Small intestine (tissue), 7 donors: ENCODE measurements around the gene CDH9. TPM values are rescaled to one million over a fixed set of nuclear protein-coding genes. Genes with fewer than 3 reads are reported as not detected.
"Not testable (repeated sequence)": the region's sequence is repeated elsewhere in the genome, so short reads cannot be mapped to it uniquely, and the experiment has no call there.

Experiments
- DNase-seq, 2 donors: peaks; one replicate each; pipeline versions ENCODE4 v3.0.0 to v3.0.0-alpha.2; 2013
- FAIRE-seq: peaks from 2 replicates; lab custom pipeline; 2012; peaks lifted over from hg19 to GRCh38; lab: Jason Lieb, UNC
- H3K27ac ChIP-seq, 3 donors: one replicate each; pipeline ENCODE4 v1.5.1; 2013; ENCODE audit warnings: low read length in 2 of 3, mild to moderate bottlenecking in 2 of 3, control low read depth in 1 of 3, inconsistent platforms in 1 of 3, low read depth in 1 of 3, moderate library complexity in 1 of 3
- H3K27me3 ChIP-seq, 3 donors: one replicate each; pipeline ENCODE4 v1.6.1; 2013; ENCODE audit warnings: low read length in 3 of 3, inconsistent platforms in 1 of 3; ENCODE audit not compliant: control insufficient read depth in 3 of 3, insufficient read depth in 3 of 3
- H3K36me3 ChIP-seq, 3 donors: one replicate each; pipeline ENCODE4 v1.6.1; 2013; ENCODE audit warnings: low read length in 3 of 3, inconsistent platforms in 1 of 3, low read depth in 1 of 3, mild to moderate bottlenecking in 1 of 3, moderate library complexity in 1 of 3; ENCODE audit not compliant: control insufficient read depth in 3 of 3, insufficient read depth in 2 of 3
- H3K4me1 ChIP-seq, 3 donors: one replicate each; pipeline ENCODE4 v1.6.1; 2013; ENCODE audit warnings: low read length in 2 of 3, inconsistent platforms in 1 of 3, low read depth in 1 of 3, mild to moderate bottlenecking in 1 of 3, moderate library complexity in 1 of 3; ENCODE audit not compliant: control insufficient read depth in 3 of 3, insufficient read depth in 2 of 3
- H3K4me3 ChIP-seq, 3 donors: one replicate each; pipeline ENCODE4 v1.5.1; 2013; ENCODE audit warnings: low read length in 3 of 3, control low read depth in 1 of 3, inconsistent platforms in 1 of 3, low read depth in 1 of 3, mild to moderate bottlenecking in 1 of 3, moderate library complexity in 1 of 3
- H3K9me3 ChIP-seq, 2 donors: one replicate each; pipeline ENCODE4 v1.6.1; 2013; ENCODE audit warnings: low read depth in 1 of 2, low read length in 1 of 2; ENCODE audit not compliant: control insufficient read depth in 2 of 2, insufficient read depth in 1 of 2
- WGBS, 3 donors: extraction: QIAGEN DNeasy Blood & Tissue Kit; methylation state at CpG; one replicate each; pipeline ENCODE4 v1.1.7; 2013; 5-methylcytosine and 5-hydroxymethylcytosine counted together
- polyA plus RNA-seq, 4 donors: library from polyadenylated mRNA; stranded (reverse) in 3 of 4; unstranded in 1 of 4; fragments of 200-250 nt in 3 of 4; fragments of 120-200 nt in 1 of 4; gene quantifications; one replicate each; pipeline versions ENCODE4 v1.2.1 to v1.2.3, GENCODE V29; 2013
- donor health status: healthy with polysubstance abuse.
- donor health status: control.
- donor health status: control.
- donor health status: Bipolar disorder and iron deficiency.
- donor health status: healthy.

CDH9 gene
- polyA plus RNA-seq, 4 donors = 0.39 to 3.5 TPM; not detected in 2

DNA sequence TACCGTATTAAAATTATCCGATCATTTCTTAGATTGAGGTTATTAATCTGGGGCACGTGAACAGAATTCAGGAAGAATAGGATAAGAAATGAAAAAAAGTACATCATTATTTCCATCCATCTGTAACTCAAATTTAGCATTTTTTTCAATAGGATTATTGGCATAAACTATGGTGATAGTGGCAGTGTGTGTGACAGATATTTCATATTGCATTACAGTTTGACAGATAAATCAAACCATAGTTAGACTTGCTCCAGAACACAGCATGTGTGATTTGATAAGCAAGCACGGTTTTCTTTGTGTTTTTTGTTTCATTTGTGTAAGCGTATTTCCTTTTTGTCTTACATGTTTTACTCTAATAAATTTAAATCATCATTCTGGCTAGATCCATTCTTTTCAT, 155.0 kb downstream of the CDH9 start:
- H3K9me3 ChIP-seq = no peaks in the 10 kb centered on the region
- no peaks in the 10 kb centered on the region for H3K36me3 ChIP-seq
- FAIRE-seq = no peak
- no peak overlapping the region for H3K4me3 ChIP-seq
- H3K4me1 ChIP-seq = no peaks in the 10 kb centered on the region
- WGBS, 3 donors = 84 to 86% (median 85%) methylated on average over 5 of the region's 5 CpGs
- H3K27ac ChIP-seq = no peak overlapping the region
- no peak for DNase-seq
- no peaks in the 10 kb centered on the region for H3K27me3 ChIP-seq

DNA sequence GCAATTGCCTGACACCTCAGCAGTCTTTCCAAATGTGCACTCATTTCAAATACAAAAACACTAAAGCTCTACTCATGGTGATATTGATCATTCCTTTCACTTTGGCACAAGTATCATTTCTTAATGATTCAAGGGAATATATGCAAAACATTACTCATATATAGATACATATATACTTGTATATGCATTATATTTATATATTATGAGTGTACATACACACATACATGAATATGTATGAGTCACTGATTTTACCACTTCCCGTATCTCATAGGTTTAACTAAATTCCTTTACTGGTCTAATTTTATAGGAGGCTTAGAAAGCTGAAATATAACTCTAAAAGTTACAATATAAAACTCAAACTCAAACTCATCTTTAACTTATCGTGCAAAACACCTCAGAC, 156.5 kb downstream of the CDH9 start:
- no peaks in the 10 kb centered on the region for H3K27me3 ChIP-seq
- no peak overlapping the region for H3K27ac ChIP-seq
- H3K9me3 ChIP-seq = no peaks in the 10 kb centered on the region
- DNase-seq (no peak), FAIRE-seq (no peak)
- WGBS, 3 donors = 44 to 46% (median 44%) methylated on average over 2 of the region's 2 CpGs
- no peaks in the 10 kb centered on the region for H3K36me3 ChIP-seq
- no peaks in the 10 kb centered on the region for H3K4me1 ChIP-seq
- no peak overlapping the region for H3K4me3 ChIP-seq

- Histone ChIP-seq H3K9me3 (peaks cover 0 to 2% of the 10 kb centered on the region in 2 donors), H3K27ac (no peak overlapping the region), H3K27me3 (no peaks in the 10 kb centered on the region), H3K4me1 (no peaks in the 10 kb centered on the region), H3K36me3 (no peaks in the 10 kb centered on the region), H3K4me3 (no peak overlapping the region)
- WGBS, 3 donors = 78 to 81% (median 81%) methylated on average over 4 of the region's 4 CpGs
- FAIRE-seq = no peak
- DNase-seq = no peak
These were observed 161.2 kb downstream of the CDH9 start for GRCh38 chr5:26877154-26877553.

DNA sequence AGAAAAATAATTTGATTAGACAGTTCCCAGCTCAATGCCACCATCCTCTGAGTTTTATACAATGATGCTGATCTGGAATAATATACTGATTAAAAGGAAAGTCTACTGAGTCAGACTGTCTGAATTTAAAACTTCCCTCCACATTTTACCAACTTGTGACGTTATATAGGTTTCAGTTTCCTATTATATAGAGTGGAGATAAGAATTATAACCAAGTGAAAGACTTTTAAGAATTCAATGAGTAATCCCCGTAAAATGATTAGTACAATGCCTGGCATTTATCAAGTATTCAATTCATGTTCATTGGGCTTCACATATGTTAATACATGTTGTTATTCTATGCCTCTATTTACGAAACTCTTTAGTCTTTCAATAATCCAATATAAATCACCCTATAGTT, 166.0 kb downstream of the CDH9 start:
- H3K36me3 ChIP-seq = no peaks in the 10 kb centered on the region

GRCh38 chr5:26869781-26870180, 168.6 kb downstream of the CDH9 start:
- Histone ChIP-seq H3K27ac (no peak overlapping the region), H3K4me3 (no peak overlapping the region), H3K27me3 (no peaks in the 10 kb centered on the region), H3K9me3 (peaks cover 0 to 2% of the 10 kb centered on the region in 2 donors), H3K4me1 (no peaks in the 10 kb centered on the region), H3K36me3 (no peaks in the 10 kb centered on the region)
- WGBS, 3 donors = 79 to 89% (median 89%) methylated on average over 1 of the region's 1 CpG
- FAIRE-seq (no peak), DNase-seq (no peak)

More for the DNA sequence above, 166.0 kb downstream of the CDH9 start:
- WGBS, 3 donors = 60 to 74% (median 63%) methylated on average over 3 of the region's 3 CpGs
- Histone ChIP-seq H3K9me3 (peaks cover 0 to 2% of the 10 kb centered on the region in 2 donors), H3K27me3 (no peaks in the 10 kb centered on the region), H3K27ac (no peak overlapping the region), H3K4me3 (no peak overlapping the region), H3K4me1 (no peaks in the 10 kb centered on the region)
- DNase-seq (no peak), FAIRE-seq (no peak)

- Histone ChIP-seq H3K27ac (no peak overlapping the region), H3K4me1 (no peaks in the 10 kb centered on the region), H3K4me3 (no peak overlapping the region), H3K27me3 (no peaks in the 10 kb centered on the region), H3K36me3 (no peaks in the 10 kb centered on the region), H3K9me3 (peaks cover 0 to 2% of the 10 kb centered on the region in 2 donors)
- WGBS, 3 donors = 62 to 88% (median 84%) methylated on average over 3 of the region's 3 CpGs
- DNase-seq (no peak), FAIRE-seq (no peak)
These were observed 169.9 kb downstream of the CDH9 start for GRCh38 chr5:26868504-26868903.

- Histone ChIP-seq H3K9me3 (no peaks in the 10 kb centered on the region), H3K27ac (no peak overlapping the region), H3K36me3 (no peaks in the 10 kb centered on the region), H3K4me1 (no peaks in the 10 kb centered on the region), H3K4me3 (no peak overlapping the region), H3K27me3 (no peaks in the 10 kb centered on the region)
- DNase-seq = no peak
- FAIRE-seq = no peak
- WGBS, 3 donors = 39 to 52% (median 43%) methylated on average over 4 of the region's 4 CpGs
These were observed 174.3 kb downstream of the CDH9 start for GRCh38 chr5:26864061-26864460.

- H3K4me3 ChIP-seq = no peak overlapping the region
- no peak for DNase-seq
- no peak for FAIRE-seq
These were observed 182.1 kb downstream of the CDH9 start for GRCh38 chr5:26856238-26856637.

GRCh38 chr5:26852450-26852849, 185.9 kb downstream of the CDH9 start:
- not testable (repeated sequence) for H3K36me3 ChIP-seq, H3K27ac ChIP-seq, H3K27me3 ChIP-seq, H3K9me3 ChIP-seq, DNase-seq, H3K4me3 ChIP-seq, H3K4me1 ChIP-seq, FAIRE-seq
- 87 to 91% (median 90%) methylated on average over 8 of the region's 8 CpGs for WGBS, 3 donors

More at GRCh38 chr5:26856238-26856637, 182.1 kb downstream of the CDH9 start:
- no peaks in the 10 kb centered on the region for H3K36me3 ChIP-seq
- H3K27ac ChIP-seq = no peak overlapping the region
- no peaks in the 10 kb centered on the region for H3K4me1 ChIP-seq
- H3K9me3 ChIP-seq = peaks cover 2 to 10% of the 10 kb centered on the region in 2 donors
- no peaks in the 10 kb centered on the region for H3K27me3 ChIP-seq
